HL-60 (cell line): ENCODE data around the gene ALDH7A1.

Experiments
- DNase-seq, 2 experiments: peaks; one replicate each; pipeline ENCODE4 v3.0.0-alpha.2; 2010 to 2020; ENCODE audit warnings: low read depth in 1 of 2, low spot score in 1 of 2
- H3K27ac ChIP-seq: fragments of 250-450 bp; sonication (Bioruptor Pico); replicated peaks from 2 replicates; pipeline ENCODE4 v1.5.1; 2020; ENCODE audit warnings: mild to moderate bottlenecking, moderate library complexity
- H3K27me3 ChIP-seq: fragments of 250-450 bp; sonication (Bioruptor Pico); 2 replicates; pipeline ENCODE4 v1.5.1; 2021; ENCODE audit warnings: mild to moderate bottlenecking, moderate library complexity; ENCODE audit not compliant: insufficient read depth, poor library complexity, severe bottlenecking
- H3K4me3 ChIP-seq: replicated peaks from 2 replicates; pipeline ENCODE4 v1.5.1; 2011; ENCODE audit warnings: mild to moderate bottlenecking, control low read depth, low read length; ENCODE audit not compliant: insufficient read depth
- GABPA ChIP-seq: IDR thresholded peaks from 2 replicates; pipeline ENCODE4 v1.6.1; 2012; ENCODE audit warnings: low read depth
- POLR2AphosphoS5 ChIP-seq: IDR thresholded peaks from 2 replicates; pipeline ENCODE4 v1.6.1; 2012; ENCODE audit warnings: low read depth
- REST ChIP-seq: IDR thresholded peaks from 2 replicates; pipeline ENCODE4 v1.6.1; 2012; ENCODE audit warnings: low read depth; ENCODE audit not compliant: insufficient replicate concordance
- SPI1 ChIP-seq: IDR thresholded peaks from 2 replicates; pipeline ENCODE4 v1.6.1; 2012; ENCODE audit warnings: low read depth, mild to moderate bottlenecking, borderline replicate concordance
- TF ChIP-seq, protein P1 (sequence below): IDR thresholded peaks from one replicate; pipeline ENCODE4 v1.5.1; 2011; ENCODE audit warnings: low read length, control low read depth, inconsistent platforms; ENCODE audit not compliant: insufficient read depth

The ALDH7A1 gene

GRCh38 chr5:126499278-126499677 is 95.7 kb downstream of the ALDH7A1 start:
- H3K4me3 ChIP-seq: no peak overlapping the region
- H3K27me3 ChIP-seq: no peaks in the 10 kb centered on the region
- TF ChIP-seq SPI1 (no peak), GABPA (no peak), POLR2AphosphoS5 (no peak), REST (no peak)
- TF ChIP-seq, protein P1, sequence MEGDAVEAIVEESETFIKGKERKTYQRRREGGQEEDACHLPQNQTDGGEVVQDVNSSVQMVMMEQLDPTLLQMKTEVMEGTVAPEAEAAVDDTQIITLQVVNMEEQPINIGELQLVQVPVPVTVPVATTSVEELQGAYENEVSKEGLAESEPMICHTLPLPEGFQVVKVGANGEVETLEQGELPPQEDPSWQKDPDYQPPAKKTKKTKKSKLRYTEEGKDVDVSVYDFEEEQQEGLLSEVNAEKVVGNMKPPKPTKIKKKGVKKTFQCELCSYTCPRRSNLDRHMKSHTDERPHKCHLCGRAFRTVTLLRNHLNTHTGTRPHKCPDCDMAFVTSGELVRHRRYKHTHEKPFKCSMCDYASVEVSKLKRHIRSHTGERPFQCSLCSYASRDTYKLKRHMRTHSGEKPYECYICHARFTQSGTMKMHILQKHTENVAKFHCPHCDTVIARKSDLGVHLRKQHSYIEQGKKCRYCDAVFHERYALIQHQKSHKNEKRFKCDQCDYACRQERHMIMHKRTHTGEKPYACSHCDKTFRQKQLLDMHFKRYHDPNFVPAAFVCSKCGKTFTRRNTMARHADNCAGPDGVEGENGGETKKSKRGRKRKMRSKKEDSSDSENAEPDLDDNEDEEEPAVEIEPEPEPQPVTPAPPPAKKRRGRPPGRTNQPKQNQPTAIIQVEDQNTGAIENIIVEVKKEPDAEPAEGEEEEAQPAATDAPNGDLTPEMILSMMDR: no peak
- no peak for DNase-seq
- H3K27ac ChIP-seq: no peak overlapping the region

- H3K4me3 ChIP-seq: no peak overlapping the region
- DNase-seq: no peak
- no peak overlapping the region for H3K27ac ChIP-seq
- TF ChIP-seq POLR2AphosphoS5 (no peak), REST (no peak), SPI1 (no peak), GABPA (no peak)
- TF ChIP-seq, protein P1: no peak
- no peaks in the 10 kb centered on the region for H3K27me3 ChIP-seq
Measured at GRCh38 chr5:126497506-126497905, 97.5 kb downstream of the ALDH7A1 start.

GRCh38 chr5:126494393-126494792 is 100.6 kb downstream of the ALDH7A1 start:
- TF ChIP-seq SPI1 (no peak), REST (no peak), POLR2AphosphoS5 (no peak), GABPA (no peak)
- TF ChIP-seq, protein P1: no peak
- Histone ChIP-seq H3K4me3 (no peak overlapping the region), H3K27me3 (no peaks in the 10 kb centered on the region), H3K27ac (no peak overlapping the region)
- no peak for DNase-seq
